ENCODE measurements around the gene PDCL3.

GRCh38 chr2:100548771-100549170, 14.0 kb upstream of the PDCL3 start:
- TF ChIP-seq POLR2AphosphoS5 (IDR thresholded peaks at IDR 0.05) (no peak), CTCF (IDR thresholded peaks at IDR 0.05) (no peak), POLR2A (IDR thresholded peaks at IDR 0.05) (no peak)

Data from prostate gland (tissue), 2 donors.